RWPE2 (cell line): ENCODE data around the gene ACIN1.

Source experiments
- ATAC-seq: fragments of 200-7000 bp; cut with Tn5 transposase; 3 replicates; pipeline ENCODE4 v1.9.1; 2021; ENCODE audit warnings: low read depth
- DNase-seq: peaks from one replicate; pipeline ENCODE4 v3.0.0-alpha.2; 2020; ENCODE audit warnings: low spot score
- H3K27ac ChIP-seq: fragments of 450-650 bp; 2 replicates; pipeline ENCODE4 v1.5.1; 2017; ENCODE audit warnings: mild to moderate bottlenecking; ENCODE audit not compliant: poor library complexity, severe bottlenecking
- H3K27me3 ChIP-seq: fragments of 250-450 bp; sonication (Bioruptor Pico); 2 replicates; pipeline ENCODE4 v1.5.1; 2021; ENCODE audit warnings: mild to moderate bottlenecking, moderate library complexity; ENCODE audit not compliant: insufficient read depth, poor library complexity, severe bottlenecking
- H3K36me3 ChIP-seq: fragments of 250-450 bp; sonication (Bioruptor Pico); 2 replicates; pipeline ENCODE4 v1.5.1; 2020; ENCODE audit warnings: low read depth, mild to moderate bottlenecking, moderate library complexity
- H3K4me1 ChIP-seq: fragments of 250-450 bp; sonication (Bioruptor Pico); 2 replicates; pipeline ENCODE4 v1.5.1; 2021; ENCODE audit warnings: mild to moderate bottlenecking, moderate library complexity; ENCODE audit not compliant: insufficient read depth, poor library complexity, severe bottlenecking
- H3K4me3 ChIP-seq: fragments of 250-450 bp; sonication (Bioruptor Pico); 2 replicates; pipeline ENCODE4 v1.5.1; 2021; ENCODE audit warnings: mild to moderate bottlenecking, moderate library complexity; ENCODE audit not compliant: severe bottlenecking
- H3K9me3 ChIP-seq: fragments of 250-450 bp; sonication (Bioruptor Pico); 2 replicates; pipeline ENCODE4 v1.5.1; 2021; ENCODE audit warnings: mild to moderate bottlenecking, moderate library complexity; ENCODE audit not compliant: severe bottlenecking
- CTCF ChIP-seq: fragments of 450-650 bp; IDR thresholded peaks from one replicate; pipeline ENCODE4 v1.5.1; 2017; ENCODE audit warnings: mild to moderate bottlenecking, moderate library complexity; ENCODE audit not compliant: poor library complexity, severe bottlenecking

ACIN1 gene

DNA sequence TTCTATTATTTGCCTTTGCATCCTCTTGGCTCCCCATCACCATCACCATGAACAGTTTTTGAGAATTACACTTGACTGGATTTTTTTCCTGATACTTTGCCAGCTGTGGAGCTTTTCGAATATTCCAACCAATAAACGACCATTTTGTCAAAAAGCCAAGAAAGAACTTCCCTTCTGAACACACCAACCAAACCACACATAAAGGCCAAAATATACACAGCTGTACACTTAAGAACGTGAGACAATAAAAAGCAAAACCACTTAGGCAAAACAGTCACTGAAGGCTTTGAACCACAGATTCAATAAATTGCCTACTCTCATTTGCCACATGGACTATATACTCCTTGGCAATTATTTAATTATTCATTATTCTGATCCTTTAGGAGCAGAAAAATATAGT lies 86.1 kb downstream of the ACIN1 start:
- DNase-seq (no peak), ATAC-seq (no peak)
- no peak for TF ChIP-seq CTCF
- H3K4me3 ChIP-seq, result peak overlapping the region; percentile 50
- H3K27me3 ChIP-seq, result no peaks in the 10 kb centered on the region
- H3K27ac ChIP-seq, result peak overlapping the region; percentile 67
- no peaks in the 10 kb centered on the region for H3K9me3 ChIP-seq
- H3K4me1 ChIP-seq, result peaks cover 30% of the 10 kb centered on the region
- H3K36me3 ChIP-seq, result no peaks in the 10 kb centered on the region
